HG03103 (cell line): Measurements from ENCODE around the gene GYPC.
A peak's percentile ranks its signal among the peaks of the same experiment; 100 is the strongest.
"Not testable (repeated sequence)": the region's sequence is repeated elsewhere in the genome, so short reads cannot be mapped to it uniquely, and the experiment has no call there.

Experiments
- ATAC-seq: cut with Tn5 transposase; IDR thresholded peaks from one replicate; pipeline ENCODE4 v1.9.1; 2021; ENCODE audit warnings: low read depth; ENCODE audit not compliant: unreplicated experiment

The GYPC gene

GRCh38 chr2:126655500-126656430, at the start of gene GYPC:
TSS of gene GYPC (plus strand) at chr2:126656158. CDS start at chr2:126656264, 106 bp downstream.
- peak; percentile 31 for ATAC-seq

GRCh38 chr2:126614524-126615227, 41.3 kb upstream of the GYPC start:
- ATAC-seq: no peak

- ATAC-seq: peak; percentile 58
Measured at GRCh38 chr2:126616606-126617069, 39.3 kb upstream of the GYPC start.

- no peak for ATAC-seq
Measured at GRCh38 chr2:126620302-126620701, 35.7 kb upstream of the GYPC start.

GRCh38 chr2:126623000-126623399, 33.0 kb upstream of the GYPC start:
- no peak for ATAC-seq

- no peak for ATAC-seq
Measured at GRCh38 chr2:126627643-126628042, 28.3 kb upstream of the GYPC start.

GRCh38 chr2:126634273-126634861, 21.6 kb upstream of the GYPC start:
- no peak for ATAC-seq

GRCh38 chr2:126635281-126635680, 20.7 kb upstream of the GYPC start:
- no peak for ATAC-seq

GRCh38 chr2:126635736-126636135, 20.2 kb upstream of the GYPC start:
- no peak for ATAC-seq

GRCh38 chr2:126637386-126637785, 18.6 kb upstream of the GYPC start:
- ATAC-seq: no peak

- no peak for ATAC-seq
Measured at GRCh38 chr2:126638746-126639145, 17.2 kb upstream of the GYPC start.

GRCh38 chr2:126639276-126639675, 16.7 kb upstream of the GYPC start:
- no peak for ATAC-seq

- ATAC-seq: not testable (repeated sequence)
Measured at GRCh38 chr2:126641294-126641693, 14.7 kb upstream of the GYPC start.

GRCh38 chr2:126642031-126642430, 13.9 kb upstream of the GYPC start:
- ATAC-seq: no peak

GRCh38 chr2:126643431-126643830, 12.5 kb upstream of the GYPC start:
- no peak for ATAC-seq

- ATAC-seq: no peak
Measured at GRCh38 chr2:126643972-126644371, 12.0 kb upstream of the GYPC start.

GRCh38 chr2:126644630-126645191, 11.2 kb upstream of the GYPC start:
- peak; percentile 96 for ATAC-seq

GRCh38 chr2:126645211-126645618, 10.7 kb upstream of the GYPC start:
- ATAC-seq: peak; percentile 27

- ATAC-seq: no peak
Measured at GRCh38 chr2:126646026-126646425, 9.9 kb upstream of the GYPC start.

- not testable (repeated sequence) for ATAC-seq
Measured at GRCh38 chr2:126647714-126648344, 8.1 kb upstream of the GYPC start.
